HG02588 (cell line): ENCODE data around the gene PPM1M.

Experiments
- ATAC-seq: cut with Tn5 transposase; IDR thresholded peaks from one replicate; pipeline ENCODE4 v1.9.1; 2021; ENCODE audit warnings: mild to moderate bottlenecking, moderate library complexity; ENCODE audit not compliant: unreplicated experiment

PPM1M gene

DNA sequence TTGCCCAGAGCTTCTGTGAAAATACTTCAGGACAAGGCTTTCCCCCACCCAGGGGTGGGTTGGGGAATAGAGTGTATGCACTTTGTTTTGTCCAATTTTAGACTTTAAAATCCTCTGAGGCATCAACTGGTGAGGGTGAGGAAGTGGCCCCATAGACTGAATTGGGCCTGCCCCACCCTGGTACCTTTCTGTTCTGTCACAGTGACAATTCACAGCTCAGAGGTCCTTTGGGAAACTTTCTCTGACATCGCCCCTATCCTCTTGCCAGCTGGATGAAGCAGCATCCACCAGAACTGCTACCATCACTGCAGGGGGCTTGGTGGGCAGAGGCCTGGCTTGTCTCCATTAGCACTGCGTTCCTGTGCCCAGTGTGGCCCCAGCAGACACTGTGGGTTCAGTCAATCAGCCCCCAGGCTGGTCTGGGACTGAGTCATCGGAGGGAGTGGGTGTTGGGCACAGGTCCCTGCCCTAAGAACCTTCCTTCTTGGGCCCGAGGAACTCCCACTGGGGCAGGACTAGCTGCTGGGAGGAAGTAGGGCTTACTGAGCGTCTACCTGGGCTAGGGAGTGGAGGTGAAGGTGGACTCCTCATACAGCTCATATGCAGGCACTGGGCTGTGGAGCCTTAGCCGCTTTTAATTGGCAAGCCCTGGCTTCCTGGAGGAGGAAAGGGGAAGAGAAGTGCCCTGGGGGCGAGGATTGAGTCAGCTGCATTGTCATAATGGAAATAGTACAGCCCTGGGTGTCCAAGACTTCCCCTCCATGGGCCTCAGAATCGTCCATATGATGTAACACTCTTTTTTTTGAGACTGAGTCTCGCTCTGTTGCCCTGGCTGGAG is 1.5 kb upstream of the PPM1M start:
- peak; percentile 28 for ATAC-seq

DNA sequence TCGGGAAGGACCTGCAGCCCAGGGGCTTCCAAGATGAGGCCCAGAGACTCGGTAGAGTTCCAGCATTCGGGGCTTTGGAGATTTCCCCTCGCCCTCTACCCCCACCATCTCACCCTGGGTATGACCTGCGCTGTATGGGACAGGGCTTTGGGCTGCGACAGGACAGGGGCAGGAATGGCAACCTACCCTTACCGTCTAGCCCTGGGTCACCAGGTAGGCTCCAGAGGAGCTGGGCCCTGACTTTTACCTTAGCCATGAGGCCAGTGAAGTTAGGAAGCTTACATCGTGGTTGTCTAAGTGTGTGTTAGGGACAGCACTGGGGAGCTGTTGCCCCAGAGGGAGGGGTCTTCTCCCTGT is 683 bp downstream of the PPM1M start:
- ATAC-seq: no peak

- no peak for ATAC-seq
These were observed 1.3 kb downstream of the PPM1M start for GRCh38 chr3:52246728-52247408.

GRCh38 chr3:52247409-52248164 is 2.0 kb downstream of the PPM1M start:
- no peak for ATAC-seq

DNA sequence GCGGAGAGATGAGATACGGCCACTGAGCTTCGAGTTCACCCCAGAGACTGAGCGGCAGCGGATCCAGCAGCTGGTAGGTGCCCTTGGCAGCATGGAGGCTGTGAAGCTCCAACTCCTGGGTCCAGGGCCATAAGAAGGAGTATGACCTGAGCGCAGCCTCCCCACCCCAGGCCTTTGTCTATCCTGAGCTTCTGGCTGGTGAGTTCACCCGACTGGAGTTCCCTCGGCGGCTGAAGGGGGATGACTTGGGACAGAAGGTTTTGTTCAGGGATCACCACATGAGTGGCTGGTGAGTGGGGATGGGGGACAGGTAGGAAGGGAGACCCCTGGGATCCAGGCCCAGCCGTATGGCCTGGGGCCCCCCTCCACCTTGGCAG is 2.6 kb downstream of the PPM1M start:
- no peak for ATAC-seq

DNA sequence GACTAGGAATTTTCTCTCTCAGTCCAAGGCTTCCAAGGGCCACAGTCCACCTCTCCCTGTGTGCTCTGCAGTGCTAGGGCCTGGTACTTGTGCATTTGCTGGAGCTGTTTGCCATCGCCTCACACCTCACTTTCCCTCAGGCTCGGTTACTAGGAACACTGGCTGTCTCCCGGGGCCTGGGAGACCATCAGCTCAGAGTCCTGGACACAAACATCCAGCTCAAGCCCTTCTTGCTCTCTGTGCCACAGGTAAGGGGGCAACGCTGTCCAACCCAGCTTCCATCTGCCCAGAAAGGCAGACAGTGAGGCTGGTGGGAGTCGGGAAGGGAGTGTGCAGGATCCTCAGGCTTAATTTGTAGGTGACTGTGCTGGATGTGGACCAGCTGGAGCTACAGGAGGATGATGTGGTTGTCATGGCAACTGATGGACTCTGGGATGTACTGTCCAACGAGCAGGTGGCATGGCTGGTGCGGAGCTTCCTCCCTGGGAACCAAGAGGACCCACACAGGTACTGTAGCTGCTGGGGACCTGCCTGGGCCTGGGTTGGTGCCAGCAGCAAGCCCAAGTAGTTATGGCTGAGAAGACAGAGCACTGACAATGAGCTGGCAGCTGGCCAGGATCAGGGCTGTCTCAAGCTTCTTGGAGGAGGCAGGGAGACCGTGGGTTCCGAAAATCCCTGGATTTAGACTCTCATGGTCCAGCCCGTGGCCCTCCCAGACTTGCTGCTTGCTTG is 3.4 kb downstream of the PPM1M start:
- ATAC-seq: no peak

- no peak for ATAC-seq
These were observed 4.1 kb downstream of the PPM1M start for GRCh38 chr3:52249683-52250082.

DNA sequence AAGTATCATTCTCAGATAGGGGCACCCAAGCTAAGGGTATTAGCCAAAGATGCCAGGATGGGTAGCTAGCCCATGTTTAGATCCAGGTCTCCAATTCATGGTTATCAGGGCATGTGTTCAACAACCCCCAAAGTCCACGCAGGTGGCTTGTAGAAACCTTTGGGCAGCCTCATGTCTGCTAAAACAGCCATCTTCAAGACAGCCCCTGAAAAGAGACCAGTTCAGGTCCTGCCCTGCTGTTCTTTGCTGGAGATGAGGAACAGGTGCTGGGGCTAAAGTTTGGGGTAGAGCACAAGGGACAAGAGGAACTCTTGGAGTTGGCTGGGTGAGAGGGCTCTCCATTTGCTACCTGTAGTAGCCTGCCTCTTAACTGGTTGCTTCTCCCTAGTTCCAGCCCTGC is 4.6 kb downstream of the PPM1M start:
- ATAC-seq: no peak

DNA sequence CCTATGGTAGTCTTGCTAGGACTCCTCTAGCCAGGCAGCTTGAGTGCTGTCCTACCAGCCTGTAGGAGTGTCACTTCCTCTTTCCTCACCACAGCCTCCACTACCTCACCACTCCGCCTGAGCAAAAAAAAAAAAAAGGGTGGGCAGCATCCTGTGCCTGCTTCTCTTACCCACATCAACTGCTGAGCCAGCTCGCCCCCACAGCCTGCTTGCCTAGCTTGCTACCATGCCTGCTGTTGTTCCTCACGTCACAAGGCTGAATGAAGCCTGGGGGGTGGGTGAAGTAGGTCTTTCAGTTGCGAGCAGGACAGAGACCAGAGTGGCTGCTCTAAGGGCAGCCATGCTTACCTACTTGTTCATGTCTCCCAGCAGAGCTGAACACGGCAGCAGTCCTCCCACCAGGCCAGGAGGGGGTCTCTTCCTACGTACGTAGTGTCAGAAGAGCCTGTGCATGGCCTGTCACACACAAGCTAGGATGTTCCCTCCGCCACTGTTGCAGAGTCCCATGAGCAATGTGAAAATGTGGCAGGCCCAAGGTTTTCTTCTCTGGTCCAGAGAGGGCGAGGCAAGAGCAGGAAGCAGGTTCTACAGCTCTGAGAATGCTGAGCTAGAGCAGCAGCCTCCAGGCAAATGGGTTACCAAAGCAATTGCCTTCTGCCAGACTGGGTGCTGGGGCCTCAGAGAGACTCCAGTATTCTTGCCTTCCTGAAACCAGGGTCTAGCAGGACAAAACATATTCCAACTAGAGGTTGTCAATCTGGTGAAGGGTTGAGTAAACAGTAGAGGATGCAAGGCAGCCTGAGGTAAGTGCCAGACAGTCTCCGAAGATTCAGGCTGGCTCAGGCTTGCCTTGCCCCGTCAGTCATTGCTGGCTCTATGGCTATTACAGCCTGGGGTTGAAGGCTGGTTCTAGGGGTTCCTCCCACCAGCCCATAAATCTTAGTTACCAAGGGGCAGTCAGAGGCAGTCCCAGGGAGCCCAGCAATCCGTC is 8.1 kb downstream of the PPM1M start:
- ATAC-seq: peak; percentile 93

- no peak for ATAC-seq
These were observed 9.0 kb downstream of the PPM1M start for GRCh38 chr3:52254608-52255007.

DNA sequence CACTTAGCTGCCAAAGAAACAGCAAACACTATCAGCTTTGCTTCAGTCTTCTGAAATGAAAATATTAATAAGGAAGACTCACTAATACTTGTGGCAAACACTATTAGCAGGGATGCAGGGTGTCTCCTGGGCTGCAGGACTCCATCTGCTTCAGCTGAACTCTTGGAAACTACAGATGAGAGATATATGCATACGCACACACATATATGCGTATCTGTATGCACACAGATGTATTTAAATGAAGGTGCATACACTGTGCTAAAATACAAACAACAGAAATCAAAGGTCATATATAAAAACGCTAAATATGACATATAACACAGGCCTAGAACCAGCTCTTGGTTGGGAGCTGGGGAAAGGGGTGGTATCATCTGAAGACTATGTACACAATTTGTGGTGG is 10.6 kb downstream of the PPM1M start:
- no peak for ATAC-seq

DNA sequence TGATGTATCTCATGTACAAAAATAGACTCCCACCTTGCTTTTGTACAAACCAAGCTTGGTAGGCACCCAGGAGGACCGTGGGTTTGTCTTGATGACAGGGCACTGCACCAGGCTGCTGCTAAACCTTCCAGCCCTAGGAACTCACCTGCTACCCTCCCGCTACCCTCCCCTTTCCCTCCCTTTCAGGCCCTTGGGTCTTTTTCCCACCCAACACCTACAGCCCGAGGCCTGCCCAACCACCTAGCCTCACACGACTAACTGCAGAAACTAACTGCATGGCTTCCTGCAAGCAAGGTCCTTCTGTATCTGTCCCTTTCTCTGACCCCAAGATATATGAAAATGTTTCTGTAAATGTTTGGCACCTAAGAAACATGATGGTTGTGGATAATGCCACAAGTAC is 11.1 kb downstream of the PPM1M start:
- ATAC-seq: no peak

GRCh38 chr3:52257911-52258310 is 12.4 kb downstream of the PPM1M start:
- no peak for ATAC-seq

GRCh38 chr3:52259035-52259434 is 13.5 kb downstream of the PPM1M start:
- no peak for ATAC-seq

GRCh38 chr3:52259448-52259847 is 13.9 kb downstream of the PPM1M start:
- ATAC-seq: no peak

DNA sequence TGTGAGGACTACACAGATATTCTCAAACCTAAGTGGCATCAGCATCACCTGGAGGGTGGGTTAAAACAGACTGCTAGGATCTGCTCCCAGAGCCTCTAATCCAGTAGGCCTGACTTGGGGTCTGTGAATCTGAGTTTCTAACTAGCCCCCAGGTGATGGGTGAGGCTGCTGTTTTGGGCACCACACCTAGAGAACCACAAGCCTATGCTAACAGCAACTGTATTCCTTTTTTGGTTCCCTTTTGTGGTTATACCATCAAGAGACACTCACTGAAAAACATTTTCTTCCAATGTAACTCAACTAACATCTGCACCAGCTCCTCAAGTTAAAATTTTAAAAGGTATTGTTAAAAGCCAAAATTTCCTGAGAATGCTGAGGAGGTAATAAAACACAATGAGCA is 16.9 kb downstream of the PPM1M start:
- ATAC-seq: no peak

DNA sequence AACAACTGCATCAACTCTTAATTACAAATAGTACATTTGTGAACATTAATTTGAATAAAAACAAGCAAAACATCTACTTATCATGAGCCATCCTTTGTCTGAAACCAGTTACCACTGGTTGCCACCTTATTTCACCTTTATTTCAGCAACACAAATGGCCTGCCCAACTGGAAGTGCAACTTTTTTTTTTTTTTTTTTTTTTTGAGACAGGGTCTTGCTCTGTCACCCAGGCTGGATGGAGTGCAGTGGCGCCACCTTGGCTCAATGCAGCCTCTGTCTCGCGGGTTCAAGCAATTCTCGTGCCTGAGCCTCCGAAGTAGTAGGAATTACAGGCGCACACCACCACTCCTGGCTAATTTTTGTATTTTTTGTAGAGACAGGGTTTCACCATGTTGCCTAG is 19.8 kb downstream of the PPM1M start:
- ATAC-seq: no peak

GRCh38 chr3:52268036-52268435 is 22.5 kb downstream of the PPM1M start:
- ATAC-seq: no peak

- ATAC-seq: no peak
These were observed 24.2 kb downstream of the PPM1M start for GRCh38 chr3:52269776-52270175.

- no peak for ATAC-seq
These were observed 24.7 kb downstream of the PPM1M start for GRCh38 chr3:52270252-52270754.
